Nephron (organoid): ENCODE measurements around the gene RIC3.

Experiments
- H3K27ac Mint-ChIP-seq, 3 experiments: 2 replicates each; pipeline ENCODE4 v1.8.0; 2020; ENCODE audit warnings: mixed read lengths in 3 of 3, mild to moderate bottlenecking in 2 of 3, moderate library complexity in 1 of 3
- H3K27me3 Mint-ChIP-seq: 2 replicates; pipeline ENCODE4 v1.8.0; 2021; ENCODE audit warnings: low read depth, mild to moderate bottlenecking, moderate library complexity, mixed read lengths
- H3K36me3 Mint-ChIP-seq: 2 replicates; pipeline ENCODE4 v1.8.0; 2020; ENCODE audit warnings: low read depth, mixed read lengths
- H3K4me1 Mint-ChIP-seq: 2 replicates; pipeline ENCODE4 v1.8.0; 2020; ENCODE audit warnings: mixed read lengths
- H3K4me3 Mint-ChIP-seq, 3 experiments: 2 replicates each; pipeline ENCODE4 v1.8.0; 2020; ENCODE audit warnings: mild to moderate bottlenecking in 3 of 3, mixed read lengths in 3 of 3, moderate library complexity in 2 of 3
- H3K9me3 Mint-ChIP-seq: 2 replicates; pipeline ENCODE4 v1.8.0; 2020; ENCODE audit warnings: mixed read lengths
- TF ChIP-seq, protein P1 (sequence below), 3 experiments: fragments of 200-600 bp; sonication (generic); IDR thresholded peaks; one replicate each; pipeline ENCODE4 v1.5.0; 2021; ENCODE audit warnings: antibody characterized with exemption in 3 of 3; ENCODE audit not compliant: unreplicated experiment in 3 of 3

Gene RIC3

GRCh38 chr11:8059030-8059429 is 109.8 kb downstream of the RIC3 start:
- peak overlapping the region in 1 of 3 experiments; percentile 1 for H3K4me3 Mint-ChIP-seq
- TF ChIP-seq, protein P1, sequence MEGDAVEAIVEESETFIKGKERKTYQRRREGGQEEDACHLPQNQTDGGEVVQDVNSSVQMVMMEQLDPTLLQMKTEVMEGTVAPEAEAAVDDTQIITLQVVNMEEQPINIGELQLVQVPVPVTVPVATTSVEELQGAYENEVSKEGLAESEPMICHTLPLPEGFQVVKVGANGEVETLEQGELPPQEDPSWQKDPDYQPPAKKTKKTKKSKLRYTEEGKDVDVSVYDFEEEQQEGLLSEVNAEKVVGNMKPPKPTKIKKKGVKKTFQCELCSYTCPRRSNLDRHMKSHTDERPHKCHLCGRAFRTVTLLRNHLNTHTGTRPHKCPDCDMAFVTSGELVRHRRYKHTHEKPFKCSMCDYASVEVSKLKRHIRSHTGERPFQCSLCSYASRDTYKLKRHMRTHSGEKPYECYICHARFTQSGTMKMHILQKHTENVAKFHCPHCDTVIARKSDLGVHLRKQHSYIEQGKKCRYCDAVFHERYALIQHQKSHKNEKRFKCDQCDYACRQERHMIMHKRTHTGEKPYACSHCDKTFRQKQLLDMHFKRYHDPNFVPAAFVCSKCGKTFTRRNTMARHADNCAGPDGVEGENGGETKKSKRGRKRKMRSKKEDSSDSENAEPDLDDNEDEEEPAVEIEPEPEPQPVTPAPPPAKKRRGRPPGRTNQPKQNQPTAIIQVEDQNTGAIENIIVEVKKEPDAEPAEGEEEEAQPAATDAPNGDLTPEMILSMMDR (IDR thresholded peaks at IDR 0.05; ENCODE audit: unreplicated experiment in 3 of 3) = no peak
- H3K9me3 Mint-ChIP-seq = no peaks in the 10 kb centered on the region
- H3K27me3 Mint-ChIP-seq = peaks cover 8% of the 10 kb centered on the region
- peaks cover 55% of the 10 kb centered on the region for H3K4me1 Mint-ChIP-seq
- peak overlapping the region; percentile 82 to 90 (median 84) for H3K27ac Mint-ChIP-seq
- H3K36me3 Mint-ChIP-seq = no peaks in the 10 kb centered on the region

- TF ChIP-seq, protein P1 (IDR thresholded peaks at IDR 0.05; ENCODE audit: unreplicated experiment in 3 of 3) = no peak
- Mint-ChIP-seq H3K4me1 (peaks cover 47% of the 10 kb centered on the region), H3K27me3 (peaks cover 8% of the 10 kb centered on the region), H3K27ac (peak overlapping the region; percentile 62 to 90 (median 84)), H3K4me3 (no peak overlapping the region), H3K36me3 (no peaks in the 10 kb centered on the region), H3K9me3 (no peaks in the 10 kb centered on the region)
Observed at GRCh38 chr11:8058216-8058615, 110.6 kb downstream of the RIC3 start.

DNA sequence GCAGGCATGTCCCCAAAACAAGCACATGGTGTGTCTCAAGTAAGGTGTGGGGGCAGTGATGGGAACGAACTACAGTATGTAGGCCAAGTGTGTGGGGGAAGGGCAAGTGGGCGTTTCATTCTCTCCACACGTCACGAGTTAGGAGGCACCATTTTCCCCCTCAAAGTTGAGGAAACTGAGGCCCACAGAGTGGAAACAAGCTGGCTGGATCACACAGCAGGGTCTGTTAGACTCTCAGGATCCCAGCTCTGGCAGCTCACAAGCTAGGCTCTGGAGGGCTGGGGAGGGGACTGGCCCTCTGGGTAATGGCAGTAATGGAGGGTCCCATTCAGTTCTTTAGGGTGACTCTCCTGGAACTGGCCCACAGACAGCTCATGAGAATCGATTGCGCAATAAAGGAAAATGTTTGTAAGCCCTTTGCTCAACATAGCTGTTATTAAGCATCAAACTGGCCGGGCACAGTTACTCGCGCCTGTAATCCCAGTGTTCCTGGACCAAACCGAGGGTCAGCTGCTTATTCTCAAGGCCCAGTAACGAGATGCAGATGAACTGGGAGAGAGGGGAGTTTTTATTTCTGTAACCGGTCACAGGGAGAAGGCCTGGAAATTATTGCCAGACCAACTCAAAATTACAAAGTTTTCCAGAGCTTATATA is 111.9 kb downstream of the RIC3 start:
- Mint-ChIP-seq H3K9me3 (no peaks in the 10 kb centered on the region), H3K36me3 (no peaks in the 10 kb centered on the region), H3K27me3 (peaks cover 7% of the 10 kb centered on the region), H3K4me1 (peaks cover 39% of the 10 kb centered on the region), H3K4me3 (no peak overlapping the region), H3K27ac (peak overlapping the region; percentile 81 to 90 (median 88))
- TF ChIP-seq, protein P1 (IDR thresholded peaks at IDR 0.05; ENCODE audit: unreplicated experiment in 3 of 3) = no peak
